ENCODE results near the gene TAF6. TPM values are rescaled to one million over a fixed set of nuclear protein-coding genes. Genes with fewer than 3 reads are reported as not detected.

TAF6 gene
- total and polyA plus RNA-seq, 9 of the 15 experiments (the other 6 are each of a cell fraction or from before 2014, with no cell fraction given): 0.78 to 78.7 (median 21.3) TPM

GRCh38 chr7:100088621-100089457 lies 30.3 kb downstream of the TAF6 start, which contains the start of gene COPS6 (continued):
- TF ChIP-seq, protein P1, sequence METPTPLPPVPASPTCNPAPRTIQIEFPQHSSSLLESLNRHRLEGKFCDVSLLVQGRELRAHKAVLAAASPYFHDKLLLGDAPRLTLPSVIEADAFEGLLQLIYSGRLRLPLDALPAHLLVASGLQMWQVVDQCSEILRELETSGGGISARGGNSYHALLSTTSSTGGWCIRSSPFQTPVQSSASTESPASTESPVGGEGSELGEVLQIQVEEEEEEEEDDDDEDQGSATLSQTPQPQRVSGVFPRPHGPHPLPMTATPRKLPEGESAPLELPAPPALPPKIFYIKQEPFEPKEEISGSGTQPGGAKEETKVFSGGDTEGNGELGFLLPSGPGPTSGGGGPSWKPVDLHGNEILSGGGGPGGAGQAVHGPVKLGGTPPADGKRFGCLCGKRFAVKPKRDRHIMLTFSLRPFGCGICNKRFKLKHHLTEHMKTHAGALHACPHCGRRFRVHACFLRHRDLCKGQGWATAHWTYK (CRISPR knock-in tag; IDR thresholded peaks at IDR 0.05): peak; percentile 87; the same call in 1 of the 2 replicates
- TF ChIP-seq HDAC6 (IDR thresholded peaks at IDR 0.05; ENCODE audit: low read depth, low read length) (no peak), ERF (CRISPR knock-in tag; IDR thresholded peaks at IDR 0.05) (peak; percentile 75; the same call in 1 of the 2 replicates), HMBOX1 (IDR thresholded peaks at IDR 0.05) (no peak), ZNF764 (CRISPR knock-in tag; IDR thresholded peaks at IDR 0.05; ENCODE audit: low read depth) (peak; percentile 41; the same call in 1 of the 2 replicates), ATF2 (CRISPR knock-in tag; IDR thresholded peaks at IDR 0.05) (peak; percentile 88), NCOA2 (IDR thresholded peaks at IDR 0.05; ENCODE audit: partially characterized antibody in 2 of 2) (no peak), KDM2B (CRISPR knock-in tag; IDR thresholded peaks at IDR 0.05) (peak; percentile 84; the same call in 1 of the 2 replicates), IFI16 (CRISPR knock-in tag; IDR thresholded peaks at IDR 0.05) (no peak), SAP30 (IDR thresholded peaks at IDR 0.05; ENCODE audit: borderline replicate concordance, insufficient read depth, low read depth, low read length, poor library complexity, severe bottlenecking) (peak; percentile 34), HSF4 (CRISPR knock-in tag; IDR thresholded peaks at IDR 0.05; ENCODE audit: borderline replicate concordance) (no peak), FOXP1 (CRISPR knock-in tag; IDR thresholded peaks at IDR 0.05) (peak; percentile 99), ZFP36 (IDR thresholded peaks at IDR 0.05; ENCODE audit: low read depth, low read length, partially characterized antibody) (no peak), ZNF143 (CRISPR knock-in tag; IDR thresholded peaks at IDR 0.05) (peak; percentile 47; the same call in 1 of the 2 replicates), CREM (IDR thresholded peaks at IDR 0.05; ENCODE audit: low read depth) (peak; percentile 68), NCOA1 (IDR thresholded peaks at IDR 0.05; ENCODE audit: low read depth) (no peak; the same call in 1 of the 2 replicates), PHF8 (IDR thresholded peaks at IDR 0.05; ENCODE audit: borderline replicate concordance, low read length) (peak; percentile 96), TARDBP (IDR thresholded peaks at IDR 0.05) (no peak; the same call in 1 of the 2 replicates), MCM3 (IDR thresholded peaks at IDR 0.05) (no peak)
- TF ChIP-seq, protein P2, sequence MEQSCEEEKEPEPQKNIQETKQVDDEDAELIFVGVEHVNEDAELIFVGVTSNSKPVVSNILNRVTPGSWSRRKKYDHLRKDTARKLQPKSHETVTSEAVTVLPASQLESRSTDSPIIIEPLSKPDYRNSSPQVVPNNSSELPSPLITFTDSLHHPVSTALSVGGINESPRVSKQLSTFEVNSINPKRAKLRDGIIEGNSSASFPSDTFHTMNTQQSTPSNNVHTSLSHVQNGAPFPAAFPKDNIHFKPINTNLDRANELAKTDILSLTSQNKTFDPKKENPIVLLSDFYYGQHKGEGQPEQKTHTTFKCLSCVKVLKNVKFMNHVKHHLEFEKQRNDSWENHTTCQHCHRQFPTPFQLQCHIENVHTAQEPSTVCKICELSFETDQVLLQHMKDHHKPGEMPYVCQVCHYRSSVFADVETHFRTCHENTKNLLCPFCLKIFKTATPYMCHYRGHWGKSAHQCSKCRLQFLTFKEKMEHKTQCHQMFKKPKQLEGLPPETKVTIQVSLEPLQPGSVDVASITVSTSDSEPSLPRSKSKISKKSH (CRISPR knock-in tag; IDR thresholded peaks at IDR 0.05): no peak
- TF ChIP-seq, protein P3, sequence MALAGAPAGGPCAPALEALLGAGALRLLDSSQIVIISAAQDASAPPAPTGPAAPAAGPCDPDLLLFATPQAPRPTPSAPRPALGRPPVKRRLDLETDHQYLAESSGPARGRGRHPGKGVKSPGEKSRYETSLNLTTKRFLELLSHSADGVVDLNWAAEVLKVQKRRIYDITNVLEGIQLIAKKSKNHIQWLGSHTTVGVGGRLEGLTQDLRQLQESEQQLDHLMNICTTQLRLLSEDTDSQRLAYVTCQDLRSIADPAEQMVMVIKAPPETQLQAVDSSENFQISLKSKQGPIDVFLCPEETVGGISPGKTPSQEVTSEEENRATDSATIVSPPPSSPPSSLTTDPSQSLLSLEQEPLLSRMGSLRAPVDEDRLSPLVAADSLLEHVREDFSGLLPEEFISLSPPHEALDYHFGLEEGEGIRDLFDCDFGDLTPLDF (CRISPR knock-in tag; IDR thresholded peaks at IDR 0.05): peak; percentile 97

All from K562 (cell line).